ENCODE measurements around the gene TNFRSF4. TPM values are rescaled to one million over a fixed set of nuclear protein-coding genes. Genes with fewer than 3 reads are reported as not detected.

Gene TNFRSF4
- total and polyA plus RNA-seq, 10 donors, result 6.6 to 23.4 (median 13.6) TPM

DNA sequence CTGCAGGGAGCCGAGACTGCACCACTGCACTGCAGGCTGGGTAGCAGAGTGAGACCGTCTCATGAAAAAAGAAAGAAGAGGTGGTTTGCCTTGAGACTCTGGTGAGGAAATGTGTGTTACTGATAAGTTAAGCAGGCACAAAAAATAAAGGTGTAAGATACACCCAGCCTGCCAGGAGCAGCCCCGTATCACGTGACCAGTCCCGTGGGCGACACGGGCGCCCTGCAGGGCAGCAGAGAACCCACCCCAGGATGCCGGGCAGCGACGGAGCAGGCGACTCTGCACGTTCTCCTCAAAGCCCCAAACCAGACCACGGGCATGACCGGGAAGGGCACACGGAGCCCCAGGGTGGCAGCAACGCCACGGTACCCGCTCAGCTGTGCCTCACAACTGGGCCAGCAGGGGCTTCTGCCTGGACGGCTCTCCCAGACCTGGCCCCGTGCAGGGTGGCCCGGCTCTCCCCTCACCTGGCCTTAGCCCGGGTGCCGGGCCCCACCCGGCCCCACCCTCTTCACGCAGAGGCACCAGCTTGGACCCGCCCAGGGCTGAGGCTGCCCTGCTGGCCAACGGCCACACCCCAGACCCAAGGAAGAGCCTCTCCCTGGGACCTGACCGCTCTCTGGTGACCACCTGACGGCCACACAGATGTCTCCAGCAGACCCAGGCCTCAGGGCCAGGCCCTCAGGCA lies 8.1 kb upstream of the TNFRSF4 start:
- 79 to 91% (median 89%) methylated on average over 25 to 30 of the region's 30 CpGs for WGBS, 5 donors
- no peaks in the 10 kb centered on the region for H3K9me3 ChIP-seq
- intact Hi-C loops (cut with DNase I; ENCODE audit: low total_unique reads), result no loop called here

DNA sequence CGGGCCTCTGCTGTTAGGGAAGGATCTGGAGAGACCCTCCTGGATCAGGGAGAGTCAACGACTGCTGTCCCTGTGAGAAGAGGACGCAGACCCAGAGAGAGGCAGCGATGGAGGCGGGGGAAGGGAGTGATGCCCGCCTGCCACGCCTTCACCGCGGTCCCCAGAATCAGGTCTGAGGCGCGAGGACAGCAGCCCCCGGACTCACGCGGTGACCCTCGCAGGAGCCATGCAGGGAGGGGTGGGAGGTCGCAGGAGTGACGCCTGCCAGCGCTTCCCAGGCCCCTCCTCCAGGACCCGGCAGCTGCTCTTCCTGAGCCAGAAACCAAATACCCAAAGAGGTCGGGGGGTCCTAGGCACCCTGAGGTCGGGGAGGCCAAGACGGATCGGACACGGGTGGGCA lies 6.2 kb upstream of the TNFRSF4 start:
- H3K36me3 ChIP-seq, result peaks cover 0 to 99% (median 85%) of the 10 kb centered on the region in 6 donors
- intact Hi-C loops (cut with DNase I; ENCODE audit: low total_unique reads), result no loop called here
- TF ChIP-seq POLR2AphosphoS5 (IDR thresholded peaks at IDR 0.05) (no peak), POLR2A (IDR thresholded peaks at IDR 0.05) (no peak)
- TF ChIP-seq, protein P1, sequence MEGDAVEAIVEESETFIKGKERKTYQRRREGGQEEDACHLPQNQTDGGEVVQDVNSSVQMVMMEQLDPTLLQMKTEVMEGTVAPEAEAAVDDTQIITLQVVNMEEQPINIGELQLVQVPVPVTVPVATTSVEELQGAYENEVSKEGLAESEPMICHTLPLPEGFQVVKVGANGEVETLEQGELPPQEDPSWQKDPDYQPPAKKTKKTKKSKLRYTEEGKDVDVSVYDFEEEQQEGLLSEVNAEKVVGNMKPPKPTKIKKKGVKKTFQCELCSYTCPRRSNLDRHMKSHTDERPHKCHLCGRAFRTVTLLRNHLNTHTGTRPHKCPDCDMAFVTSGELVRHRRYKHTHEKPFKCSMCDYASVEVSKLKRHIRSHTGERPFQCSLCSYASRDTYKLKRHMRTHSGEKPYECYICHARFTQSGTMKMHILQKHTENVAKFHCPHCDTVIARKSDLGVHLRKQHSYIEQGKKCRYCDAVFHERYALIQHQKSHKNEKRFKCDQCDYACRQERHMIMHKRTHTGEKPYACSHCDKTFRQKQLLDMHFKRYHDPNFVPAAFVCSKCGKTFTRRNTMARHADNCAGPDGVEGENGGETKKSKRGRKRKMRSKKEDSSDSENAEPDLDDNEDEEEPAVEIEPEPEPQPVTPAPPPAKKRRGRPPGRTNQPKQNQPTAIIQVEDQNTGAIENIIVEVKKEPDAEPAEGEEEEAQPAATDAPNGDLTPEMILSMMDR (IDR thresholded peaks at IDR 0.05 in 8 of 11, conservative IDR thresholded peaks at IDR 0.05 in 3 of 11), result no peak
- H3K27ac ChIP-seq, result peak overlapping the region in 3 of 8 donors; percentile 32 to 60 (median 50)
- H3K4me3 ChIP-seq, result no peak overlapping the region
- no peaks in the 10 kb centered on the region for H3K9me3 ChIP-seq
- no peaks in the 10 kb centered on the region for H3K27me3 ChIP-seq (replicated peaks in 1 of 7)
- no peak for DNase-seq
- WGBS, 5 donors, result 90 to 93% (median 92%) methylated on average over 22 to 24 of the region's 24 CpGs
- peaks cover 6 to 24% (median 12%) of the 10 kb centered on the region in 6 donors for H3K4me1 ChIP-seq

More for the DNA sequence above, 8.1 kb upstream of the TNFRSF4 start:
- peaks cover 0 to 22% (median 3%) of the 10 kb centered on the region in 6 donors for H3K4me1 ChIP-seq
- H3K27me3 ChIP-seq (replicated peaks in 1 of 7), result no peaks in the 10 kb centered on the region
- H3K4me3 ChIP-seq, result no peak overlapping the region
- H3K36me3 ChIP-seq, result peaks cover 0 to 100% (median 93%) of the 10 kb centered on the region in 6 donors
- no peak for DNase-seq
- peak overlapping the region in 2 of 8 donors; percentile 30 to 32 for H3K27ac ChIP-seq
- TF ChIP-seq POLR2AphosphoS5 (IDR thresholded peaks at IDR 0.05) (no peak), POLR2A (IDR thresholded peaks at IDR 0.05) (no peak)
- TF ChIP-seq, protein P1 (IDR thresholded peaks at IDR 0.05 in 8 of 11, conservative IDR thresholded peaks at IDR 0.05 in 3 of 11), result no peak

DNA sequence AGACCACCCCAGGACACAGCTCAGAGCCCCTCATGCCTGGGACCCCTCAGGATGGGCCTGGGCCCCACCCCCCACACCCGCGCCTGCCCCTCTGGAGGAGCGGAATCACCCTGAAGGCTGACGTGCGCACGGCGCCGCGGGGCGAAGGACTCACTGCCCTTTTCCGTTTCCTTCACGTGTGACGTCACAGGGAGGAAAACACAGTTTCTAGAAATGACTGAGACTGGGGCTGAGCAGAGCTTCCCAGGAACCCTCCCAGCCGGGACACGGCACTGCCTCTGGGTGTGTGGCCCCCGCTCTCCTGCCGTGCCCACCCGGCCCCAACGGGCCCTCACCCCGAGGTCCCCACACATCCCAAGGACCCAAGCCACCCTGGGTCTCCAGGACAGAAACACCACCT lies 5.4 kb upstream of the TNFRSF4 start:
- Histone ChIP-seq H3K4me1 (peaks cover 15 to 28% (median 20%) of the 10 kb centered on the region in 6 donors), H3K27ac (peak overlapping the region in 3 of 8 donors; percentile 32 to 60 (median 50)), H3K36me3 (peaks cover 0 to 91% (median 77%) of the 10 kb centered on the region in 6 donors), H3K9me3 (no peaks in the 10 kb centered on the region), H3K4me3 (no peak overlapping the region), H3K27me3 (replicated peaks in 1 of 7) (no peaks in the 10 kb centered on the region)
- intact Hi-C loops (cut with DNase I; ENCODE audit: low total_unique reads), result no loop called here
- TF ChIP-seq POLR2A (IDR thresholded peaks at IDR 0.05) (no peak), POLR2AphosphoS5 (IDR thresholded peaks at IDR 0.05) (peak in 2 of 3 donors; percentile 11 to 24)
- TF ChIP-seq, protein P1 (IDR thresholded peaks at IDR 0.05 in 8 of 11, conservative IDR thresholded peaks at IDR 0.05 in 3 of 11), result no peak
- WGBS, 5 donors, result 77 to 96% (median 90%) methylated on average over 20 of the region's 20 CpGs
- DNase-seq, result no peak

DNA sequence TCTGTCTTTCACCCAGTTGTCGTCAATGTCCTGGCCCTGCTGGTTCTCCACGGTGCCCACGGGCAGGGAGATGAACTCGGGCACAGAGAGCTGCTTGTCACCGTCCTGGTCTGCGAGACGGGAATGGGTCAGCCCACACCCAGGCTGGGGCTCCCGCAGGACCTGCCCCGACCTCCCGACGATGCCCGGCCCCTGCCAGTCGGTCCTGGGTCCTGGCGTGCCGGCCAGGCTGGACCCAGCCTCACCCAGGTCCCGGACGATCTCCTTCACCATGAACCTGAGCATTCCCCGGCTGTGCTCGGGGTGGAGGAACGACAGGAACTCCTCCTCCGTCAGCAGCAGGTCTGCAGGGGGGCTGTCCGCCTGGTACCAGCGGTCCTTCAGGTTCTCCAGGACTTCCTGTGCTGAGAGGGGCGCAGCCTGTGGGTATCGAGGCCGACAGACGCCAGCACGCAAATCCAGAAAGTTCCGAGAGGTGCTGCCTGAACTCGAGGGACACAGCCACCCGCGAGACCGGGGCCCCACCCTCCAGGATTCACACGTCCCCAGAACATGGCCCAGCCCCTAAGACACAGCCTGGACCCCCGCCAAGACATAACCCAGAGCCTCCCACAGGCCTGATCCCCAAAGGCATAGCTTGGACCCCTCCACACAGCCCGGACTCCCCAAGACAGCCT lies 4.7 kb upstream of the TNFRSF4 start:
- H3K27ac ChIP-seq, result peak overlapping the region in 3 of 8 donors; percentile 32 to 60 (median 50)
- intact Hi-C loops (cut with DNase I; ENCODE audit: low total_unique reads), result no loop called here
- H3K4me3 ChIP-seq, result no peak overlapping the region
- 92 to 95% (median 93%) methylated on average over 30 to 36 of the region's 36 CpGs for WGBS, 5 donors
- H3K9me3 ChIP-seq, result no peaks in the 10 kb centered on the region
- H3K27me3 ChIP-seq (replicated peaks in 1 of 7), result peaks cover 0 to 4% (median 0%) of the 10 kb centered on the region in 7 donors
- peaks cover 0 to 84% (median 71%) of the 10 kb centered on the region in 6 donors for H3K36me3 ChIP-seq
- no peak for DNase-seq
- TF ChIP-seq POLR2AphosphoS5 (IDR thresholded peaks at IDR 0.05), result peak in 1 of 3 donors; percentile 11
- TF ChIP-seq, protein P1 (IDR thresholded peaks at IDR 0.05 in 8 of 11, conservative IDR thresholded peaks at IDR 0.05 in 3 of 11), result no peak
- peaks cover 20 to 34% (median 27%) of the 10 kb centered on the region in 6 donors for H3K4me1 ChIP-seq

Data from spleen (tissue), 11 donors.